ENCODE measurements around the gene TEX52.

DNA sequence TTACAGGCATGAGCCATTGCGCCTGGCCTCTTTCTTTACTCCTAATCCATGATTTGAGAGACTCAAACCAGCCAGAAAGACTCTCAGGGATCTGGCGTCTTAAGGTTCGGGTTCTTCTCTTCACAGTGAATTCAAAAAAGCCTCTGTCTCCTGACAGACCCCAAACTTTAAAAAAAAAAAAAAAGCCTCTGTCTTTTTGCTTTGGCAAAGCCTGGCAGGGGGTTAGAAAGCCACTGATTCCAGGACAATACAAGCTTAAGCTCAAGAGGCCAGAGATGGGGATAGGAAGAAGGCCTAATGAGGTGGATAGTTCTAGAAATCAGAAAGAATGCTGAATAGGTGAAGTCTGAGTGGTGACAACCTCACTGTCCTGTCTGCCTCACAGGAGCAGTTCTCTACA is 30.8 kb downstream of the TEX52 start:
- TF ChIP-seq, protein P1, sequence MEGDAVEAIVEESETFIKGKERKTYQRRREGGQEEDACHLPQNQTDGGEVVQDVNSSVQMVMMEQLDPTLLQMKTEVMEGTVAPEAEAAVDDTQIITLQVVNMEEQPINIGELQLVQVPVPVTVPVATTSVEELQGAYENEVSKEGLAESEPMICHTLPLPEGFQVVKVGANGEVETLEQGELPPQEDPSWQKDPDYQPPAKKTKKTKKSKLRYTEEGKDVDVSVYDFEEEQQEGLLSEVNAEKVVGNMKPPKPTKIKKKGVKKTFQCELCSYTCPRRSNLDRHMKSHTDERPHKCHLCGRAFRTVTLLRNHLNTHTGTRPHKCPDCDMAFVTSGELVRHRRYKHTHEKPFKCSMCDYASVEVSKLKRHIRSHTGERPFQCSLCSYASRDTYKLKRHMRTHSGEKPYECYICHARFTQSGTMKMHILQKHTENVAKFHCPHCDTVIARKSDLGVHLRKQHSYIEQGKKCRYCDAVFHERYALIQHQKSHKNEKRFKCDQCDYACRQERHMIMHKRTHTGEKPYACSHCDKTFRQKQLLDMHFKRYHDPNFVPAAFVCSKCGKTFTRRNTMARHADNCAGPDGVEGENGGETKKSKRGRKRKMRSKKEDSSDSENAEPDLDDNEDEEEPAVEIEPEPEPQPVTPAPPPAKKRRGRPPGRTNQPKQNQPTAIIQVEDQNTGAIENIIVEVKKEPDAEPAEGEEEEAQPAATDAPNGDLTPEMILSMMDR (IDR thresholded peaks at IDR 0.05 in 2 of 3, conservative IDR thresholded peaks at IDR 0.05 in 1 of 3; ENCODE audit: borderline replicate concordance in 1 of 3, insufficient read depth in 1 of 3, low read depth in 2 of 3, low read length in 2 of 3): no peak
- TF ChIP-seq CEBPB (IDR thresholded peaks at IDR 0.05; ENCODE audit: low read depth) (no peak), POLR2A (IDR thresholded peaks at IDR 0.05; ENCODE audit: borderline replicate concordance, extremely low read depth, insufficient read depth, insufficient read length) (no peak), ZFX (IDR thresholded peaks at IDR 0.05) (no peak), EZH2phosphoT487 (IDR thresholded peaks at IDR 0.05; ENCODE audit: borderline replicate concordance) (no peak), SIN3A (IDR thresholded peaks at IDR 0.05; ENCODE audit: low read depth) (no peak), POLR2AphosphoS5 (IDR thresholded peaks at IDR 0.05; ENCODE audit: low read depth, low read length) (no peak), RAD21 (IDR thresholded peaks at IDR 0.05; ENCODE audit: low read depth) (no peak), SP1 (IDR thresholded peaks at IDR 0.05; ENCODE audit: low read depth) (no peak)
- TF ChIP-seq, protein P2, sequence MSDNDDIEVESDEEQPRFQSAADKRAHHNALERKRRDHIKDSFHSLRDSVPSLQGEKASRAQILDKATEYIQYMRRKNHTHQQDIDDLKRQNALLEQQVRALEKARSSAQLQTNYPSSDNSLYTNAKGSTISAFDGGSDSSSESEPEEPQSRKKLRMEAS (IDR thresholded peaks at IDR 0.05): no peak
- TF ChIP-seq, protein P3, sequence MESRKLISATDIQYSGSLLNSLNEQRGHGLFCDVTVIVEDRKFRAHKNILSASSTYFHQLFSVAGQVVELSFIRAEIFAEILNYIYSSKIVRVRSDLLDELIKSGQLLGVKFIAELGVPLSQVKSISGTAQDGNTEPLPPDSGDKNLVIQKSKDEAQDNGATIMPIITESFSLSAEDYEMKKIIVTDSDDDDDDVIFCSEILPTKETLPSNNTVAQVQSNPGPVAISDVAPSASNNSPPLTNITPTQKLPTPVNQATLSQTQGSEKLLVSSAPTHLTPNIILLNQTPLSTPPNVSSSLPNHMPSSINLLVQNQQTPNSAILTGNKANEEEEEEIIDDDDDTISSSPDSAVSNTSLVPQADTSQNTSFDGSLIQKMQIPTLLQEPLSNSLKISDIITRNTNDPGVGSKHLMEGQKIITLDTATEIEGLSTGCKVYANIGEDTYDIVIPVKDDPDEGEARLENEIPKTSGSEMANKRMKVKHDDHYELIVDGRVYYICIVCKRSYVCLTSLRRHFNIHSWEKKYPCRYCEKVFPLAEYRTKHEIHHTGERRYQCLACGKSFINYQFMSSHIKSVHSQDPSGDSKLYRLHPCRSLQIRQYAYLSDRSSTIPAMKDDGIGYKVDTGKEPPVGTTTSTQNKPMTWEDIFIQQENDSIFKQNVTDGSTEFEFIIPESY (IDR thresholded peaks at IDR 0.05; ENCODE audit: extremely low read depth, insufficient replicate concordance, low read length): no peak

All from HCT116 (cell line).